Thymus (tissue), 11 donors: ENCODE results near the gene GGACT. TPM values are rescaled to one million over a fixed set of nuclear protein-coding genes. Genes with fewer than 3 reads are reported as not detected.

Experiments
- DNase-seq, 9 donors: peaks; one replicate each; pipeline ENCODE4 v3.0.0-alpha.2; 2013; ENCODE audit warnings: low spot score in 9 of 9, low read depth in 6 of 9, missing footprints in 1 of 9
- H3K27ac ChIP-seq, 2 donors: one replicate each; pipeline ENCODE4 v1.5.1; 2013; ENCODE audit warnings: control low read depth in 1 of 2, low read depth in 1 of 2, low read length in 1 of 2, mild to moderate bottlenecking in 1 of 2, moderate library complexity in 1 of 2
- H3K27me3 ChIP-seq, 2 donors: one replicate each; pipeline ENCODE4 v1.5.1; 2013; ENCODE audit warnings: low read length in 1 of 2; ENCODE audit not compliant: control insufficient read depth in 2 of 2, insufficient read depth in 1 of 2
- H3K36me3 ChIP-seq, 2 donors: one replicate each; pipeline ENCODE4 v1.5.1; 2013; ENCODE audit warnings: low read length in 1 of 2, mild to moderate bottlenecking in 1 of 2, moderate library complexity in 1 of 2; ENCODE audit not compliant: control insufficient read depth in 2 of 2, insufficient read depth in 2 of 2
- H3K4me1 ChIP-seq, 2 donors: one replicate each; pipeline ENCODE4 v1.5.1; 2013; ENCODE audit warnings: low read length in 2 of 2; ENCODE audit not compliant: control insufficient read depth in 2 of 2, insufficient read depth in 2 of 2
- H3K4me3 ChIP-seq, 2 donors: one replicate each; pipeline ENCODE4 v1.5.1; 2013; ENCODE audit warnings: low read length in 2 of 2, control low read depth in 1 of 2, mild to moderate bottlenecking in 1 of 2
- H3K9me3 ChIP-seq, 2 donors: one replicate each; pipeline ENCODE4 v1.5.1; 2013; ENCODE audit warnings: low read length in 1 of 2, mild to moderate bottlenecking in 1 of 2; ENCODE audit not compliant: control insufficient read depth in 2 of 2, insufficient read depth in 1 of 2
- WGBS: extraction: QIAGEN DNeasy Blood & Tissue Kit; methylation state at CpG from one replicate; pipeline ENCODE4 v1.1.7; 2013; 5-methylcytosine and 5-hydroxymethylcytosine counted together
- polyA plus RNA-seq: library from polyadenylated mRNA; stranded (reverse); fragments of 200-250 nt; gene quantifications from one replicate; pipeline ENCODE4 v1.2.3, GENCODE V29; 2013
- total RNA-seq: library from RNA; stranded (reverse); fragments of 120-200 nt; gene quantifications from one replicate; pipeline ENCODE4 v1.2.4, GENCODE V29; 2013
- donor health status: healthy.

The GGACT gene
- total and polyA plus RNA-seq, 2 donors = 3.5 to 4.4 TPM

- Histone ChIP-seq H3K27me3 (no peaks in the 10 kb centered on the region), H3K4me3 (no peak overlapping the region), H3K4me1 (peaks cover 0 to 6% of the 10 kb centered on the region in 2 donors), H3K27ac (no peak overlapping the region), H3K9me3 (no peaks in the 10 kb centered on the region), H3K36me3 (no peaks in the 10 kb centered on the region)
- 96% methylated on average over 6 of the region's 6 CpGs for WGBS
- DNase-seq = no peak
Measured at GRCh38 chr13:100508455-100508854, 80.1 kb downstream of the GGACT start.

- Histone ChIP-seq H3K36me3 (no peaks in the 10 kb centered on the region), H3K9me3 (no peaks in the 10 kb centered on the region), H3K27ac (no peak overlapping the region), H3K4me3 (no peak overlapping the region), H3K4me1 (peaks cover 0 to 6% of the 10 kb centered on the region in 2 donors), H3K27me3 (no peaks in the 10 kb centered on the region)
- no peak for DNase-seq
- 66% methylated on average over 9 of the region's 9 CpGs for WGBS
Measured at GRCh38 chr13:100506600-100507422, 81.8 kb downstream of the GGACT start.

DNA sequence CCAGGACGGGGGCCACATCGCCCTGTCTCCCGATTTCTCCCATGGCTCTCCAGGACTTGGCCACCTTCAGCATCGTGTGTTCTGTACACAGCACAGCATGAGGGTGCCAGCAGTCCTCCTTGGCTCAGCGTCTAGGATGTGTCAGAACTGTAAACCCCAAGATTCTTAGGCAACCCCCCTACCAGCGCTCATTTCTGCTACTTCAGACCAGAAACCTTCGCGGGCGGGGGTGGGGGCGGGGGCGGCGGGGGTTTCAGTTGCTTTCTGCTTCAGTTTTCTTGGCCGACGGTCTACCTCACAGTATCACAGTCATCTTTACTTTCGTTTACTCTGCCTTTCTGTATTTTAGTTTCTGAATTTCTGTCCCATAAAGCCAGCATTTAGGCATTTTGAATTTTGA is 82.4 kb downstream of the GGACT start:
- Histone ChIP-seq H3K4me1 (peaks cover 0 to 6% of the 10 kb centered on the region in 2 donors), H3K27me3 (no peaks in the 10 kb centered on the region), H3K36me3 (no peaks in the 10 kb centered on the region), H3K4me3 (no peak overlapping the region), H3K9me3 (no peaks in the 10 kb centered on the region), H3K27ac (no peak overlapping the region)
- WGBS = 94% methylated on average over 15 of the region's 15 CpGs
- no peak for DNase-seq

GRCh38 chr13:100503622-100504021 is 85.0 kb downstream of the GGACT start:
- Histone ChIP-seq H3K27ac (no peak overlapping the region), H3K4me3 (no peak overlapping the region), H3K9me3 (no peaks in the 10 kb centered on the region), H3K27me3 (no peaks in the 10 kb centered on the region), H3K4me1 (peaks cover 0 to 6% of the 10 kb centered on the region in 2 donors), H3K36me3 (no peaks in the 10 kb centered on the region)
- no peak for DNase-seq
- WGBS = 99% methylated on average over 3 of the region's 3 CpGs

DNA sequence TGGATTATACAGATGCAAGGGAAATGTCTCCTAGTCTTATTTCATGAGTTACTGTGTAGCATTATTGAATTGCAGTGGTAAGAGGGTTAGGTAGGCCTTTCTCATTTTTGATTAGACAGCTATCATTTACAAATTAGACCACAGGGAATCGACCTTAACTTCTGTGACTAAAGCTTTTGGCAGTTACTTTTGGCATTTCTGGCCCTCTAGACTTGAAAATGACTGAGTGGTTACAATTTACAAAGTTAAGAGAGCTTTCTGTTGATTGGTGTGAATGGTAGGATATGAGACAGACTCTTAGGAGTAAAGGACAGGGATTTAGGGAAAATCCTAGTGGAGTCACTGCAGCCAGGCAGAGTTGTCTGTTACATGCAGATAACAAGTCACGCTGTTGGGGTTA is 86.1 kb downstream of the GGACT start:
- WGBS = 84% methylated on average over 2 of the region's 2 CpGs
- H3K9me3 ChIP-seq = no peaks in the 10 kb centered on the region
- no peak for DNase-seq
- H3K4me3 ChIP-seq = no peak overlapping the region
- peaks cover 0 to 6% of the 10 kb centered on the region in 2 donors for H3K4me1 ChIP-seq
- no peak overlapping the region for H3K27ac ChIP-seq
- H3K36me3 ChIP-seq = no peaks in the 10 kb centered on the region
- no peaks in the 10 kb centered on the region for H3K27me3 ChIP-seq

DNA sequence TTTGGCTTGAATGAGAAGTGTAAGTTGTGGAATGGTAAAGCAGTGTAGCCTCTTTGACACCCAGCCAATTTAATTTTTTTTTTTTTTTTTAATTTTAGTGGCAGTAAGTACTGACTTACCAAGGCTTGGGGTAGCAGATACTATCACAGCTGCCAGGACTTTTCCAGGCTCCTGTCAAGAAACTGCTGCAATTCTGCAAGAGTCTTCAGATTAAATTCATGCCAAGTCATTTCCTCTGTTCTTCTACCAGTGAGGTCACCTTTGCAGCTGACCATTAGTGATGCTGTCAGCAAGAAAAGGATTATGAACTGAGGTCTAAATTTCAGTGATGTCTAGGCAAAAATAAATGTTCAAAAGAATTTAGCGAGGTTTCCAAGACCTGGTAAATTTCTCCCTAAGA is 91.2 kb downstream of the GGACT start:
- H3K4me3 ChIP-seq = no peak overlapping the region
- no peaks in the 10 kb centered on the region for H3K36me3 ChIP-seq
- no peak overlapping the region for H3K27ac ChIP-seq
- 100% methylated on average over 1 of the region's 1 CpG for WGBS
- no peaks in the 10 kb centered on the region for H3K4me1 ChIP-seq
- no peaks in the 10 kb centered on the region for H3K27me3 ChIP-seq
- H3K9me3 ChIP-seq = no peaks in the 10 kb centered on the region
- no peak for DNase-seq

GRCh38 chr13:100495455-100495854 is 93.1 kb downstream of the GGACT start:
- WGBS = 94% methylated on average over 1 of the region's 1 CpG
- H3K27ac ChIP-seq = no peak overlapping the region
- H3K4me3 ChIP-seq = no peak overlapping the region

DNA sequence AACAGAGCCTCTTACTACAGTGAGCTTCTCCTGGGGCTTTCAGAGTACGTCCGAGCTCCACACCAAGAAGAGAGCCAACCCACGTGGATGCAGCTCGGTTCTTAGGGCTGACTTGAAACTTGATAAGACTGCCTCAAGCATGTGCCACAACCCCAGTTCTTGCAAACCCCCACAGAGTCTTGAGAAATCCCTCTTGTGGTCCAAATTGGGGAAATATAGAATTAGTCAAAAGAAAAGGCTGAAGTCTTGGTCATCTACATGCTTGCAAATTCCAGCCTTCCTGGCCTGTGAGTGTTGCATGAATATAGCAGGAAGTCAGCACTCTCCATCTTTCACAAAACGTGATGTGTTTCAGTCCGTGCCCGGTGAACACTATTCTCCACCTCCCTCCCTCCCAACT is 95.2 kb downstream of the GGACT start:
- DNase-seq = no peak
- Histone ChIP-seq H3K27me3 (no peaks in the 10 kb centered on the region), H3K36me3 (no peaks in the 10 kb centered on the region), H3K27ac (no peak overlapping the region), H3K4me1 (no peaks in the 10 kb centered on the region), H3K9me3 (no peaks in the 10 kb centered on the region), H3K4me3 (no peak overlapping the region)
- 96% methylated on average over 7 of the region's 7 CpGs for WGBS

More at GRCh38 chr13:100495455-100495854, 93.1 kb downstream of the GGACT start:
- Histone ChIP-seq H3K4me1 (no peaks in the 10 kb centered on the region), H3K9me3 (no peaks in the 10 kb centered on the region), H3K36me3 (no peaks in the 10 kb centered on the region), H3K27me3 (no peaks in the 10 kb centered on the region)
- no peak for DNase-seq

- Histone ChIP-seq H3K4me1 (no peaks in the 10 kb centered on the region), H3K27me3 (no peaks in the 10 kb centered on the region), H3K9me3 (no peaks in the 10 kb centered on the region), H3K4me3 (no peak overlapping the region), H3K27ac (no peak overlapping the region), H3K36me3 (no peaks in the 10 kb centered on the region)
- 96% methylated on average over 8 of the region's 8 CpGs for WGBS
- no peak for DNase-seq
Measured at GRCh38 chr13:100491164-100491842, 97.3 kb downstream of the GGACT start.
